ENCODE data around the gene TRHDE.

GRCh38 chr12:72272731-72273498 is 745 bp downstream of the TRHDE start:
- no peak for TF ChIP-seq CTCF (IDR thresholded peaks at IDR 0.05)
- TF ChIP-seq POLR2AphosphoS5 (IDR thresholded peaks at IDR 0.05): no peak
- no peak for TF ChIP-seq POLR2A (IDR thresholded peaks at IDR 0.05)

Measured in breast epithelium (tissue), 3 donors.